Panc1 (cell line): ENCODE data around the gene DUOX1. TPM values are rescaled to one million over a fixed set of nuclear protein-coding genes. Genes with fewer than 3 reads are reported as not detected.

ENCODE experiments used
- ATAC-seq: fragments of 200-7000 bp; cut with Tn5 transposase; 2 replicates; pipeline ENCODE4 v1.9.1; 2020; ENCODE audit warnings: mild to moderate bottlenecking, moderate library complexity
- BruUV-seq: library from RNA; stranded (reverse); fragments of 400-500 nt; replicated peaks from 2 replicates; lab custom pipeline; 2021; lab: Mats Ljungman, UMichigan
- CTCF ChIA-PET: fragments of 300-600 bp; sonication (Branson Sonifier 250); formaldehyde crosslinking; loops from one replicate; lab custom pipeline; 2022; ENCODE audit warnings: antibody characterized with exemption; lab: Charles Lee
- POLR2A ChIA-PET: fragments of 300-600 bp; sonication (Branson Sonifier 250); formaldehyde crosslinking; loops from one replicate; lab custom pipeline; 2022; ENCODE audit warnings: antibody characterized with exemption; lab: Charles Lee
- DNase-seq: peaks from one replicate; pipeline ENCODE4 v3.0.0-alpha.2; 2010; ENCODE audit warnings: low read depth, low spot score
- H3K27ac ChIP-seq: 2 replicates; pipeline ENCODE4 v1.5.1; 2011; ENCODE audit warnings: mild to moderate bottlenecking, low read length, inconsistent platforms
- H3K27me3 ChIP-seq: fragments of 200-500 bp; sonication (Bioruptor generic); 2 replicates; pipeline ENCODE4 v1.6.0; 2014; ENCODE audit warnings: low read length, inconsistent platforms; ENCODE audit not compliant: control insufficient read depth, insufficient read depth
- H3K36me3 ChIP-seq: fragments of 200-500 bp; sonication (Bioruptor generic); 2 replicates; pipeline ENCODE4 v1.5.1; 2014; ENCODE audit warnings: inconsistent platforms, mild to moderate bottlenecking, low read length, moderate library complexity; ENCODE audit not compliant: control insufficient read depth, insufficient read depth
- H3K4me1 ChIP-seq: 2 replicates; pipeline ENCODE4 v1.5.1; 2011; ENCODE audit warnings: inconsistent platforms, mild to moderate bottlenecking, low read length, moderate library complexity; ENCODE audit not compliant: control insufficient read depth, insufficient read depth
- H3K4me3 ChIP-seq, 2 experiments: 2 replicates each; pipeline ENCODE4 v1.5.1; 2011 to 2012; ENCODE audit warnings: low read depth in 2 of 2, low read length in 2 of 2, mild to moderate bottlenecking in 2 of 2, inconsistent platforms in 1 of 2, moderate library complexity in 1 of 2
- H3K9me3 ChIP-seq: fragments of 200-500 bp; sonication (Bioruptor generic); 2 replicates; pipeline ENCODE4 v1.5.1; 2014; ENCODE audit warnings: low read depth, mild to moderate bottlenecking, inconsistent platforms, low read length, moderate library complexity; ENCODE audit not compliant: control insufficient read depth, insufficient read depth
- POLR2AphosphoS5 ChIP-seq: IDR thresholded peaks from 2 replicates; pipeline ENCODE4 v1.6.1; 2012; ENCODE audit warnings: mild to moderate bottlenecking, low read depth, low read length, moderate library complexity
- REST ChIP-seq, 2 experiments: IDR thresholded peaks; 2 replicates each; pipeline ENCODE4 v1.6.1; 2011 to 2012; ENCODE audit warnings: low read depth in 2 of 2, control low read depth in 1 of 2, low read length in 1 of 2, mild to moderate bottlenecking in 1 of 2, moderate library complexity in 1 of 2; ENCODE audit not compliant: insufficient read depth in 1 of 2
- SIN3A ChIP-seq: IDR thresholded peaks from 2 replicates; pipeline ENCODE4 v1.6.1; 2012; ENCODE audit warnings: low read depth, mild to moderate bottlenecking, low read length, moderate library complexity, borderline replicate concordance; ENCODE audit not compliant: insufficient read depth
- TCF7L2 ChIP-seq: IDR thresholded peaks from 2 replicates; pipeline ENCODE4 v1.6.1; 2011; ENCODE audit warnings: mild to moderate bottlenecking, low read depth, low read length, inconsistent platforms
- in situ Hi-C: cut with HindIII; loops from 2 replicates; pipeline ENCODE4 v1.10.0; 2016; ENCODE audit warnings: low sequenced_read_pairs, low pct_unique_long_range_greater_than_20kb
- intact Hi-C: fragments of 100-400 bp; cut with micrococcal nuclease; formaldehyde crosslinking; loops from one replicate; pipeline ENCODE4 v1.10.0; 2022; ENCODE audit not compliant: unreplicated experiment
- total RNA-seq: library from RNA; stranded (reverse); gene quantifications from one replicate; pipeline ENCODE4 v1.2.1, GENCODE V29; 2021; ENCODE audit not compliant: unreplicated experiment
- TF ChIP-seq, protein P1 (sequence below): fragments of 450-650 bp; IDR thresholded peaks from 2 replicates; pipeline ENCODE4 v1.5.1; 2017; ENCODE audit warnings: mild to moderate bottlenecking

The DUOX1 gene
- total RNA-seq, 1 experiment from 2014 or later: 0.31 TPM

- Histone ChIP-seq H3K36me3 (no peaks in the 10 kb centered on the region), H3K9me3 (no peaks in the 10 kb centered on the region), H3K4me3 (no peak overlapping the region), H3K4me1 (peaks cover 6% of the 10 kb centered on the region), H3K27me3 (no peaks in the 10 kb centered on the region), H3K27ac (peak overlapping the region; percentile 39; the same call in 1 of the 2 replicates)
- TF ChIP-seq REST (IDR thresholded peaks at IDR 0.05; ENCODE audit: insufficient read depth in 1 of 2, low read depth in 2 of 2, low read length in 1 of 2): no peak
- no peak for TF ChIP-seq TCF7L2
- TF ChIP-seq POLR2AphosphoS5: no peak
- TF ChIP-seq SIN3A: no peak
- TF ChIP-seq, protein P1, sequence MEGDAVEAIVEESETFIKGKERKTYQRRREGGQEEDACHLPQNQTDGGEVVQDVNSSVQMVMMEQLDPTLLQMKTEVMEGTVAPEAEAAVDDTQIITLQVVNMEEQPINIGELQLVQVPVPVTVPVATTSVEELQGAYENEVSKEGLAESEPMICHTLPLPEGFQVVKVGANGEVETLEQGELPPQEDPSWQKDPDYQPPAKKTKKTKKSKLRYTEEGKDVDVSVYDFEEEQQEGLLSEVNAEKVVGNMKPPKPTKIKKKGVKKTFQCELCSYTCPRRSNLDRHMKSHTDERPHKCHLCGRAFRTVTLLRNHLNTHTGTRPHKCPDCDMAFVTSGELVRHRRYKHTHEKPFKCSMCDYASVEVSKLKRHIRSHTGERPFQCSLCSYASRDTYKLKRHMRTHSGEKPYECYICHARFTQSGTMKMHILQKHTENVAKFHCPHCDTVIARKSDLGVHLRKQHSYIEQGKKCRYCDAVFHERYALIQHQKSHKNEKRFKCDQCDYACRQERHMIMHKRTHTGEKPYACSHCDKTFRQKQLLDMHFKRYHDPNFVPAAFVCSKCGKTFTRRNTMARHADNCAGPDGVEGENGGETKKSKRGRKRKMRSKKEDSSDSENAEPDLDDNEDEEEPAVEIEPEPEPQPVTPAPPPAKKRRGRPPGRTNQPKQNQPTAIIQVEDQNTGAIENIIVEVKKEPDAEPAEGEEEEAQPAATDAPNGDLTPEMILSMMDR: no peak
- ATAC-seq: no peak
- ChIA-PET POLR2A (no interaction called here), CTCF (interaction anchor here (0.6 kb wide), 1 partner anchor 175 kb away, joined by 3 read pairs; no protein-coding TSS in a partner anchor)
- intact Hi-C loops (loop anchor here (2.0 kb wide), 1 partner anchor 39 kb away; no protein-coding TSS in a partner anchor), in situ Hi-C loops (no loop called here)
- DNase-seq: no peak
- BruUV-seq: no TSS peak
Measured at GRCh38 chr15:45201869-45202268, 72.1 kb downstream of the DUOX1 start.

GRCh38 chr15:45203182-45203581, 73.4 kb downstream of the DUOX1 start:
- Histone ChIP-seq H3K4me3 (no peak overlapping the region), H3K27me3 (no peaks in the 10 kb centered on the region), H3K36me3 (no peaks in the 10 kb centered on the region), H3K4me1 (peaks cover 6% of the 10 kb centered on the region), H3K27ac (no peak overlapping the region), H3K9me3 (no peaks in the 10 kb centered on the region)
- intact Hi-C loops: no loop called here
- ATAC-seq (no peak), DNase-seq (no peak)
- ChIA-PET POLR2A (no interaction called here), CTCF (interaction anchor here (1.5 kb wide), 1 partner anchor 40 kb away, joined by 5 read pairs; no protein-coding TSS in a partner anchor)
- BruUV-seq: no TSS peak
- in situ Hi-C loops: no loop called here
- TF ChIP-seq POLR2AphosphoS5 (no peak), SIN3A (no peak), TCF7L2 (no peak)
- TF ChIP-seq, protein P1: no peak
